ENCODE measurements around the gene GREB1. TPM values are rescaled to one million over a fixed set of nuclear protein-coding genes. Genes with fewer than 3 reads are reported as not detected.

GREB1 gene
- polyA plus RNA-seq, 1 of the 3 experiments (the other 2 are of a cell fraction): 2.9 TPM

GRCh38 chr2:11688222-11689069, 154.6 kb downstream of the GREB1 start (continued):
- TF ChIP-seq, protein P1, sequence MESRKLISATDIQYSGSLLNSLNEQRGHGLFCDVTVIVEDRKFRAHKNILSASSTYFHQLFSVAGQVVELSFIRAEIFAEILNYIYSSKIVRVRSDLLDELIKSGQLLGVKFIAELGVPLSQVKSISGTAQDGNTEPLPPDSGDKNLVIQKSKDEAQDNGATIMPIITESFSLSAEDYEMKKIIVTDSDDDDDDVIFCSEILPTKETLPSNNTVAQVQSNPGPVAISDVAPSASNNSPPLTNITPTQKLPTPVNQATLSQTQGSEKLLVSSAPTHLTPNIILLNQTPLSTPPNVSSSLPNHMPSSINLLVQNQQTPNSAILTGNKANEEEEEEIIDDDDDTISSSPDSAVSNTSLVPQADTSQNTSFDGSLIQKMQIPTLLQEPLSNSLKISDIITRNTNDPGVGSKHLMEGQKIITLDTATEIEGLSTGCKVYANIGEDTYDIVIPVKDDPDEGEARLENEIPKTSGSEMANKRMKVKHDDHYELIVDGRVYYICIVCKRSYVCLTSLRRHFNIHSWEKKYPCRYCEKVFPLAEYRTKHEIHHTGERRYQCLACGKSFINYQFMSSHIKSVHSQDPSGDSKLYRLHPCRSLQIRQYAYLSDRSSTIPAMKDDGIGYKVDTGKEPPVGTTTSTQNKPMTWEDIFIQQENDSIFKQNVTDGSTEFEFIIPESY (IDR thresholded peaks at IDR 0.05; ENCODE audit: borderline replicate concordance, low read depth): no peak
- peak; percentile 27 for TF ChIP-seq CHD2 (IDR thresholded peaks at IDR 0.05; ENCODE audit: low read length, partially characterized antibody)
- TF ChIP-seq TAF1 (IDR thresholded peaks at IDR 0.05; ENCODE audit: borderline replicate concordance, low read depth, low read length): no peak

- Histone ChIP-seq H2AFZ (ENCODE audit: low read depth) (no peak overlapping the region), H3K9me3 (no peaks in the 10 kb centered on the region), H3K9ac (no peak overlapping the region), H3K79me2 (ENCODE audit: insufficient read depth) (no peaks in the 10 kb centered on the region), H3K27me3 (ENCODE audit: insufficient read depth) (no peaks in the 10 kb centered on the region; the same call in 1 of the 2 replicates), H3F3A (replicated peaks; ENCODE audit: insufficient read depth) (peaks cover 2% of the 10 kb centered on the region), H3K36me3 (replicated peaks in 1 of 2; ENCODE audit: control insufficient read depth in 1 of 2, insufficient read depth in 2 of 2, low read length in 1 of 2) (no peaks in the 10 kb centered on the region), H3K4me2 (no peak overlapping the region), H3K27ac (ENCODE audit: low read depth in 2 of 2, low read length in 1 of 2) (no peak overlapping the region), H3K9me2 (no peaks in the 10 kb centered on the region), H4K20me1 (ENCODE audit: insufficient read depth) (no peaks in the 10 kb centered on the region), H3K4me3 (ENCODE audit: low read depth in 2 of 2, low read length in 1 of 2) (no peak overlapping the region), H3K4me1 (ENCODE audit: control insufficient read depth in 1 of 2, insufficient read depth in 2 of 2, low read depth in 1 of 2, low read length in 1 of 2) (peaks cover under 1 to 13% of the 10 kb centered on the region in 2 experiments; a peak in 3 of 4 replicates)
- no peak for DNase-seq
- WGBS (ENCODE audit: low lambda C conversion rate): 86% methylated on average over 5 of the region's 5 CpGs
- TF ChIP-seq RCOR1 (IDR thresholded peaks at IDR 0.05; ENCODE audit: low read length) (no peak), RAD21 (IDR thresholded peaks at IDR 0.05; ENCODE audit: low read length) (no peak), USF2 (IDR thresholded peaks at IDR 0.05; ENCODE audit: borderline replicate concordance, low read depth, low read length) (no peak), ELF1 (IDR thresholded peaks at IDR 0.05) (no peak), GABPA (IDR thresholded peaks at IDR 0.05; ENCODE audit: low read depth) (no peak), USF1 (IDR thresholded peaks at IDR 0.05; ENCODE audit: borderline replicate concordance, low read depth) (no peak), MEF2A (IDR thresholded peaks at IDR 0.05; ENCODE audit: borderline replicate concordance, low read depth) (no peak), FOXM1 (IDR thresholded peaks at IDR 0.05; ENCODE audit: low read depth) (no peak), GATA2 (CRISPR knock-in tag; IDR thresholded peaks at IDR 0.05) (no peak), FOSL2 (IDR thresholded peaks at IDR 0.05; ENCODE audit: borderline replicate concordance, low read depth) (no peak), TEAD4 (IDR thresholded peaks at IDR 0.05; ENCODE audit: borderline replicate concordance, insufficient read depth) (no peak), TCF12 (IDR thresholded peaks at IDR 0.05) (no peak), FOXJ3 (CRISPR knock-in tag; IDR thresholded peaks at IDR 0.05) (no peak), JUND (IDR thresholded peaks at IDR 0.05) (no peak), PBX3 (IDR thresholded peaks at IDR 0.05) (no peak), POLR2AphosphoS5 (IDR thresholded peaks at IDR 0.05; ENCODE audit: low read depth, low read length) (no peak), EZH2phosphoT487 (IDR thresholded peaks at IDR 0.05; ENCODE audit: borderline replicate concordance, low read depth) (no peak), REST (IDR thresholded peaks at IDR 0.05; ENCODE audit: low read depth, low read length) (no peak)
- CTCF ChIA-PET: interaction anchor here (0.5 to 31.9 kb wide), 7 partner anchors 11 to 94 kb away, joined by 3 to 886 read pairs (median 22); partner anchors contain the start of gene LPIN1
- POLR2A ChIA-PET: interaction anchor here (1.1 kb wide), 1 partner anchor 56 kb away, joined by 3 read pairs; no protein-coding TSS in a partner anchor
Measured at GRCh38 chr2:11691076-11691660, 157.3 kb downstream of the GREB1 start.
